ENCODE results near the gene LBX1. TPM values are rescaled to one million over a fixed set of nuclear protein-coding genes. Genes with fewer than 3 reads are reported as not detected.
A peak's percentile ranks its signal among the peaks of the same experiment; 100 is the strongest.

The LBX1 gene
- total RNA-seq, 1 experiment from 2014 or later, result not detected

DNA sequence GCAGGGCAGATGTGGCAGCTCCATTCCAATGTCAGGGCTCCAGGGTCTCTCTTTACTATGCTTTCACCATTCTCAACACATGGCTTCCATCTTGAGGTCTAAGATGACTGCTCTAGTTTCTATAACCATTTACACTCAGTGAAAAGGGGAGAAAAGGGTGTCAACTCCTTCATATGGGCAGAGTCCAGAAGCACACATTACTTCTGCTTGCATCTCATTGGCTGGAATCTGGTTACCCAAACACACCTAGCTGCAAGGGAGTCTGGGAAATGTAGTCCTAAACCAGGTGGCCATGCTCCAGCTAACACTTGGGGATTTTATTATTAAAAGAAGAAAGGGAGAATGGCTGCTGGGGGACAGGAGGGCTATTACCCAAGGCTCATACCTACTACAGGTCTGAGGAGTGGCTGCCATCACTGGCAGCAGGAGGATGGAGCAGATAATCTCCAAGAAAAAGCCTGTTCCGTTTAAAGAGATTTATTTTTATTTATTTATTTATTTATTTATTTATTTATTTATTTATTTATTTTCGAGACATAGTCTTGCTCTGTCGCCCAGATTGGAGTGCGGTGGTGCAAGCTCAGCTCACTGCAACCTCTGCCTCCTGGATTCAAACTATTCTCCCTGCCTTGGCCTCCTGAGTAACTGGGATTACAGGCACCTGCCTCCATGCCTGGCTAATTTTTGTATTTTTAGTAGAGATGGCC lies 29.1 kb upstream of the LBX1 start:
- peak; percentile 99 for ATAC-seq
- intact Hi-C loops (cut with micrococcal nuclease), result no loop called here

More for the DNA sequence above, 29.1 kb upstream of the LBX1 start:
- H3K4me1 ChIP-seq (ENCODE audit: control insufficient read depth in 1 of 2, insufficient read depth in 2 of 2, low read length in 2 of 2), result peaks cover 0 to 5% of the 10 kb centered on the region in 2 experiments; a peak in 1 of 4 replicates
- H3K36me3 ChIP-seq (ENCODE audit: control insufficient read depth in 1 of 2, insufficient read depth in 2 of 2, low read length in 2 of 2), result no peaks in the 10 kb centered on the region
- no peak overlapping the region for H3K4me3 ChIP-seq (replicated peaks in 1 of 2; ENCODE audit: low read depth in 1 of 2, low read length in 2 of 2)
- H3K4me2 ChIP-seq (ENCODE audit: low read length), result peak overlapping the region; percentile 5; the same call in 1 of the 2 replicates
- ChIA-PET RAD21 (ENCODE audit: low non-redundant PET in 1 of 2, low total read pairs in 2 of 2, uncharacterized antibody in 2 of 2, unreplicated experiment in 2 of 2) (interaction anchor here in 1 of 2 experiments (0.9 kb wide), 1 partner anchor 183 kb away, joined by 3 read pairs; no protein-coding TSS in a partner anchor), POLR2A (interaction anchor here (0.6 to 1.3 kb wide), 3 partner anchors 8 to 75 kb away, joined by 3 to 5 read pairs (median 3); no protein-coding TSS in a partner anchor), CTCF (interaction anchor here (0.6 to 2.6 kb wide), 8 partner anchors 8 to 523 kb away, joined by 3 to 10 read pairs (median 4); no protein-coding TSS in a partner anchor)
- DNase-seq (ENCODE audit: low read depth, low spot score), result peak; percentile 89
- H3K79me2 ChIP-seq (ENCODE audit: insufficient read depth, low read length), result no peaks in the 10 kb centered on the region
- no peaks in the 10 kb centered on the region for H4K20me1 ChIP-seq (ENCODE audit: insufficient read depth)
- no peak overlapping the region for H3K9ac ChIP-seq (ENCODE audit: low read length)
- H3K9me2 ChIP-seq (ENCODE audit: insufficient read depth), result no peaks in the 10 kb centered on the region
- no peak overlapping the region for H3K27ac ChIP-seq (ENCODE audit: low read depth, low read length)
- H3K27me3 ChIP-seq (ENCODE audit: insufficient read depth, low read length), result no peaks in the 10 kb centered on the region
- H3K9me3 ChIP-seq (ENCODE audit: control insufficient read depth in 1 of 2, insufficient read depth in 1 of 2, low read depth in 1 of 2, low read length in 2 of 2), result no peaks in the 10 kb centered on the region
- BruUV-seq (replicated peaks), result no TSS peak
- peak overlapping the region; percentile 53 for H2AFZ ChIP-seq (ENCODE audit: low read depth, low read length, poor library complexity, severe bottlenecking)
- TF ChIP-seq CBX3 (IDR thresholded peaks at IDR 0.05; ENCODE audit: low read depth) (peak; percentile 52; the same call in 1 of the 2 replicates), SIN3A (IDR thresholded peaks at IDR 0.05; ENCODE audit: low read depth) (no peak), YY1 (IDR thresholded peaks at IDR 0.05; ENCODE audit: extremely low read depth, insufficient replicate concordance, low read depth, low read length) (peak; percentile 91), SP1 (IDR thresholded peaks at IDR 0.05; ENCODE audit: low read depth) (peak; percentile 31), POLR2AphosphoS5 (IDR thresholded peaks at IDR 0.05; ENCODE audit: low read depth, low read length) (no peak), CEBPB (IDR thresholded peaks at IDR 0.05; ENCODE audit: low read depth) (no peak), ZFX (IDR thresholded peaks at IDR 0.05) (no peak)
- TF ChIP-seq, protein P1, sequence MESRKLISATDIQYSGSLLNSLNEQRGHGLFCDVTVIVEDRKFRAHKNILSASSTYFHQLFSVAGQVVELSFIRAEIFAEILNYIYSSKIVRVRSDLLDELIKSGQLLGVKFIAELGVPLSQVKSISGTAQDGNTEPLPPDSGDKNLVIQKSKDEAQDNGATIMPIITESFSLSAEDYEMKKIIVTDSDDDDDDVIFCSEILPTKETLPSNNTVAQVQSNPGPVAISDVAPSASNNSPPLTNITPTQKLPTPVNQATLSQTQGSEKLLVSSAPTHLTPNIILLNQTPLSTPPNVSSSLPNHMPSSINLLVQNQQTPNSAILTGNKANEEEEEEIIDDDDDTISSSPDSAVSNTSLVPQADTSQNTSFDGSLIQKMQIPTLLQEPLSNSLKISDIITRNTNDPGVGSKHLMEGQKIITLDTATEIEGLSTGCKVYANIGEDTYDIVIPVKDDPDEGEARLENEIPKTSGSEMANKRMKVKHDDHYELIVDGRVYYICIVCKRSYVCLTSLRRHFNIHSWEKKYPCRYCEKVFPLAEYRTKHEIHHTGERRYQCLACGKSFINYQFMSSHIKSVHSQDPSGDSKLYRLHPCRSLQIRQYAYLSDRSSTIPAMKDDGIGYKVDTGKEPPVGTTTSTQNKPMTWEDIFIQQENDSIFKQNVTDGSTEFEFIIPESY (IDR thresholded peaks at IDR 0.05; ENCODE audit: extremely low read depth, insufficient replicate concordance, low read length), result no peak
- TF ChIP-seq, protein P2, sequence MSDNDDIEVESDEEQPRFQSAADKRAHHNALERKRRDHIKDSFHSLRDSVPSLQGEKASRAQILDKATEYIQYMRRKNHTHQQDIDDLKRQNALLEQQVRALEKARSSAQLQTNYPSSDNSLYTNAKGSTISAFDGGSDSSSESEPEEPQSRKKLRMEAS (IDR thresholded peaks at IDR 0.05), result peak; percentile 59
- TF ChIP-seq, protein P3, sequence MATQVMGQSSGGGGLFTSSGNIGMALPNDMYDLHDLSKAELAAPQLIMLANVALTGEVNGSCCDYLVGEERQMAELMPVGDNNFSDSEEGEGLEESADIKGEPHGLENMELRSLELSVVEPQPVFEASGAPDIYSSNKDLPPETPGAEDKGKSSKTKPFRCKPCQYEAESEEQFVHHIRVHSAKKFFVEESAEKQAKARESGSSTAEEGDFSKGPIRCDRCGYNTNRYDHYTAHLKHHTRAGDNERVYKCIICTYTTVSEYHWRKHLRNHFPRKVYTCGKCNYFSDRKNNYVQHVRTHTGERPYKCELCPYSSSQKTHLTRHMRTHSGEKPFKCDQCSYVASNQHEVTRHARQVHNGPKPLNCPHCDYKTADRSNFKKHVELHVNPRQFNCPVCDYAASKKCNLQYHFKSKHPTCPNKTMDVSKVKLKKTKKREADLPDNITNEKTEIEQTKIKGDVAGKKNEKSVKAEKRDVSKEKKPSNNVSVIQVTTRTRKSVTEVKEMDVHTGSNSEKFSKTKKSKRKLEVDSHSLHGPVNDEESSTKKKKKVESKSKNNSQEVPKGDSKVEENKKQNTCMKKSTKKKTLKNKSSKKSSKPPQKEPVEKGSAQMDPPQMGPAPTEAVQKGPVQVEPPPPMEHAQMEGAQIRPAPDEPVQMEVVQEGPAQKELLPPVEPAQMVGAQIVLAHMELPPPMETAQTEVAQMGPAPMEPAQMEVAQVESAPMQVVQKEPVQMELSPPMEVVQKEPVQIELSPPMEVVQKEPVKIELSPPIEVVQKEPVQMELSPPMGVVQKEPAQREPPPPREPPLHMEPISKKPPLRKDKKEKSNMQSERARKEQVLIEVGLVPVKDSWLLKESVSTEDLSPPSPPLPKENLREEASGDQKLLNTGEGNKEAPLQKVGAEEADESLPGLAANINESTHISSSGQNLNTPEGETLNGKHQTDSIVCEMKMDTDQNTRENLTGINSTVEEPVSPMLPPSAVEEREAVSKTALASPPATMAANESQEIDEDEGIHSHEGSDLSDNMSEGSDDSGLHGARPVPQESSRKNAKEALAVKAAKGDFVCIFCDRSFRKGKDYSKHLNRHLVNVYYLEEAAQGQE (IDR thresholded peaks at IDR 0.05; ENCODE audit: low read depth), result no peak
